Prostate gland (tissue), 2 donors: ENCODE results near the gene GATA5.

Experiments used
- POLR2A ChIP-seq: fragments of 450-650 bp; IDR thresholded peaks from one replicate; pipeline ENCODE4 v1.6.1; 2016; ENCODE audit warnings: antibody characterized with exemption, mild to moderate bottlenecking
- TF ChIP-seq, protein P1 (sequence below), 4 experiments: fragments of 200-600 bp in 2 of 4; fragments of 450-650 bp in 2 of 4; sonication (generic) in 2 of 4; IDR thresholded peaks; 1 replicate in 3 of 4; 2 replicates in 1 of 4; pipeline ENCODE4 v1.5.1; 2016 to 2019; ENCODE audit warnings: antibody characterized with exemption in 4 of 4, mild to moderate bottlenecking in 2 of 4, moderate library complexity in 2 of 4

DNA sequence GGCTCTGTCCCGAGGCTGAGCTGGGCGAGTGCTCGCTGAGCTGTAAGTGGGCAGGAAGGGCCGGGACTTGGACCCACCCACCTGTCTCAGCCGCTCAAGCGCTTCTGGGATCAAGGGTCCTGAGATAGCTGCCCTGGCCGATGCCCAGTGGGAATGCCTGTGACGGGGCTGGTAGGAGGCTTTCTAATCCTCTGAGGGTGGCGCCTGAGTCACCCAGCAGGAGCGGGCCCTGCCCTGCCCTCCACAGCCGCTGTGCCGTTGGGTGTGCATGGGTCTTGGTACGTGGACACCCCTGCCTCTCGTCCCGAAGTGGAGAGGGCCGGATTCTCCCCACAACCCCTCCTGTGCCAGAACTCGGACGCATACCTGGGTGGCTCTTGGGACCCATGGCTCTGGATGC, 43.1 kb upstream of the GATA5 start:
- TF ChIP-seq, protein P1, sequence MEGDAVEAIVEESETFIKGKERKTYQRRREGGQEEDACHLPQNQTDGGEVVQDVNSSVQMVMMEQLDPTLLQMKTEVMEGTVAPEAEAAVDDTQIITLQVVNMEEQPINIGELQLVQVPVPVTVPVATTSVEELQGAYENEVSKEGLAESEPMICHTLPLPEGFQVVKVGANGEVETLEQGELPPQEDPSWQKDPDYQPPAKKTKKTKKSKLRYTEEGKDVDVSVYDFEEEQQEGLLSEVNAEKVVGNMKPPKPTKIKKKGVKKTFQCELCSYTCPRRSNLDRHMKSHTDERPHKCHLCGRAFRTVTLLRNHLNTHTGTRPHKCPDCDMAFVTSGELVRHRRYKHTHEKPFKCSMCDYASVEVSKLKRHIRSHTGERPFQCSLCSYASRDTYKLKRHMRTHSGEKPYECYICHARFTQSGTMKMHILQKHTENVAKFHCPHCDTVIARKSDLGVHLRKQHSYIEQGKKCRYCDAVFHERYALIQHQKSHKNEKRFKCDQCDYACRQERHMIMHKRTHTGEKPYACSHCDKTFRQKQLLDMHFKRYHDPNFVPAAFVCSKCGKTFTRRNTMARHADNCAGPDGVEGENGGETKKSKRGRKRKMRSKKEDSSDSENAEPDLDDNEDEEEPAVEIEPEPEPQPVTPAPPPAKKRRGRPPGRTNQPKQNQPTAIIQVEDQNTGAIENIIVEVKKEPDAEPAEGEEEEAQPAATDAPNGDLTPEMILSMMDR (IDR thresholded peaks at IDR 0.05) = no peak
- no peak for TF ChIP-seq POLR2A
